HTERT RPE-1 (cell line): Measurements from ENCODE around the gene VPS18.
"Not testable (repeated sequence)": the region's sequence is repeated elsewhere in the genome, so short reads cannot be mapped to it uniquely, and the experiment has no call there.

Source experiments
- in situ Hi-C: fragments of 300-500 bp; cut with MboI; formaldehyde crosslinking; loops from 4 replicates; pipeline ENCODE4 v1.14.3; 2020; ENCODE audit warnings: low sequenced_read_pairs

Gene VPS18

GRCh38 chr15:40893733-40894680 lies at the start of gene VPS18:
VPS18 (plus strand) TSS chr15:40894450; CDS start chr15:40894769, 319 bp downstream.
- in situ Hi-C loops = no loop called here

DNA sequence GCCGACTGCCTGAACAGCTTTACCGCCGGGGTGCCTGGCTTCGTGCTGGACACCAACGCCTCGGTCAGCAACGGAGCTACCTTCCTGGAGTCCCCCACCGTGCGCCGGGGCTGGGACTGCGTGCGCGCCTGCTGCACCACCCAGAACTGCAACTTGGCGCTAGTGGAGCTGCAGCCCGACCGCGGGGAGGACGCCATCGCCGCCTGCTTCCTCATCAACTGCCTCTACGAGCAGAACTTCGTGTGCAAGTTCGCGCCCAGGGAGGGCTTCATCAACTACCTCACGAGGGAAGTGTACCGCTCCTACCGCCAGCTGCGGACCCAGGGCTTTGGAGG lies 49.6 kb upstream of the VPS18 start:
- in situ Hi-C loops = no loop called here

GRCh38 chr15:40845036-40845435 lies 49.2 kb upstream of the VPS18 start:
- in situ Hi-C loops = no loop called here

DNA sequence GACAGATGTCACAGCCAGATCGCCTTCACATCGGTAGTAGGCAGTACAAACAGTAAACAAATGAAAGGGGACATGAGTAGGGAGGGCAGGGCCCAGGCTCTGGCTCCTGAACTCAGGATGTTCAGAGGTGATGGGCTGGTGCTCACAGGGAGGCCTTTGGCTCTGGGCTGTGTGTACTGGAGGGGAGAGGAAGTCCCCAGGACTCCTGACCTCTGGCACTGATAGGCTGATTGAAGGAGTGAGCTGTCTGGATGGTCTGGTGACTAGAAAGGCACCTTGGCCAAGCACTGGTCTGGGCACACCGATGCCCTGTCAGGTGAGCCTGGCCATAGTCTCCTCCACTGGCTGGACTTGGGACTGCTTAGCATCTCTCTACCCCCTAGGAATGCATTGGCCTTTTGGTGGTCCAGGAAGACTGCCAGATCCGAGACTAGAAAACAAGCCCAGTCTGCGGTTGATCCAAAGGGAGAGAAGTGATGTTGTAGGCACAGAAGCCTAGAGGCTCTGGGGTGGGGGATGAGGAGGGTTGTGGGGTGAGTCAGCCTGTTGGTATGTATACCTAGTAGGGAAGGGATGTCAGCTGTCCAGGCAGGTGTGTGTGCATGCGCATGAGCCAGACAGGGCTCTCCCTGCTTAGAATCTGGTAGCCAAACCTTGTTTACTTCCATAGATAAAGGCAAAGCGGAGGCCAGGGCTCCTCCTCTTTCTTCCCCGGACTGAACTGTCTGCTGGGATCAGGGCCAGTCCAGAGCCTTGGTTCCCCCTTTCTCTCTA lies 48.6 kb upstream of the VPS18 start:
- in situ Hi-C loops = no loop called here

GRCh38 chr15:40846841-40847222 lies 47.4 kb upstream of the VPS18 start:
- in situ Hi-C loops = no loop called here

DNA sequence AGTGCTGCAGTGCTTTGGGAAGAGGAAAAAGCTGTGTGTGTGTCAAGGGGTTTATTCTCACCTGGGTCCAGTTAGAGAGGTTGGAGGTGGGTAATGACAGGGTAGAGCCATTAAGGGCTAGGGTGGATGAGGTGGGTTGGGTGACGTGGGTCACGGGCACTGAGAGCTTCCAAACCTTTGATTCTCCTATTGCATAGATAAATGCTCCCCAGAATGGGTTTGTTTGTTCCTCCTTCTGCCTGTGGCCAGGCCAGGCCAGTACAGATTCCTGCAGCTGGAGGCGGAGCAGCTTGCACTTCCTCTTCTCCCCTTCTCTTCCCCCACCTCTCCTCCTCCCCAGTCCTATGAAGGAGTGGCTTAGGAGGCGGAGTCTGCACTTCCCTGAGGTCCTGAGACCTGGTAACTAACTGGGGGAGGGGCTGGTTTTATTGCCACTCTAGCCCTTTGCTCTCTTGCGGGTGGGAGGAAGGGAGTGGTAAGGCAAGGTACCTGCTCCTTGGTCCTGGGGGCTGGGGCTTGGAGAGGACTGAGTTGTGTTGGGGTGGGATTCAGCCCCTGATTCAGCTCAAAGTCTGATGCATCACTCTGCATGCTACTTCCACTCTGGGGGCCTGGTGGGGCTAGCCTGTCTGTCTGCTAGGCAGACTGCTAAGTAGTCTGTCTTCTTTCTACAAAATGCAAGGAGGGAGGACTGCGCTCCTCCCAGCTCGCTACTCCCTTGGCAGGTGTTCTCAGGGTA lies 46.9 kb upstream of the VPS18 start:
- in situ Hi-C loops = no loop called here

- in situ Hi-C loops = no loop called here
Measured at GRCh38 chr15:40850576-40851112, 43.6 kb upstream of the VPS18 start.

GRCh38 chr15:40852529-40852928 lies 41.7 kb upstream of the VPS18 start:
- in situ Hi-C loops = no loop called here

DNA sequence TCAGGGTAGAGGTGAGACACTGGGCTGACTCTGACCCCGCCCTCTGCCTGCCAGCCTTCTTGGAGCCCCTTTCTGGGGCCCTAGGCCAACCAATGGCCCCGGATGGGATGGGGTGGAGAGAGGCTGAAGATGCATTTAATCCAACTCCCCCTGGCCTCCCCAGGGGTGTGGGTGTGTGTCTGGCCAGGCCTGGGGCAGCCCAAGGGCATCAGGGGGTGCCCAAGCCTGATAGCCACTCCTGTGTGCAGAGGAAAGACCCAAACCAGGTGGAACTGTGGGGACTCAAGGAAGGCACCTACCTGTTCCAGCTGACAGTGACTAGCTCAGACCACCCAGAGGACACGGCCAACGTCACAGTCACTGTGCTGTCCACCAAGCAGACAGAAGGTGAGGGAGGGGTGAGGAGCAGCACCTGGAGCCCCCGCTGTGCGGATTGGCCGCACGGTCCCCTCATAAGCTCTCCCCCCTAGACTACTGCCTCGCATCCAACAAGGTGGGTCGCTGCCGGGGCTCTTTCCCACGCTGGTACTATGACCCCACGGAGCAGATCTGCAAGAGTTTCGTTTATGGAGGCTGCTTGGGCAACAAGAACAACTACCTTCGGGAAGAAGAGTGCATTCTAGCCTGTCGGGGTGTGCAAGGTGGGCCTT lies 40.9 kb upstream of the VPS18 start:
- in situ Hi-C loops = no loop called here

GRCh38 chr15:40854161-40854560 lies 40.1 kb upstream of the VPS18 start:
- in situ Hi-C loops = no loop called here

DNA sequence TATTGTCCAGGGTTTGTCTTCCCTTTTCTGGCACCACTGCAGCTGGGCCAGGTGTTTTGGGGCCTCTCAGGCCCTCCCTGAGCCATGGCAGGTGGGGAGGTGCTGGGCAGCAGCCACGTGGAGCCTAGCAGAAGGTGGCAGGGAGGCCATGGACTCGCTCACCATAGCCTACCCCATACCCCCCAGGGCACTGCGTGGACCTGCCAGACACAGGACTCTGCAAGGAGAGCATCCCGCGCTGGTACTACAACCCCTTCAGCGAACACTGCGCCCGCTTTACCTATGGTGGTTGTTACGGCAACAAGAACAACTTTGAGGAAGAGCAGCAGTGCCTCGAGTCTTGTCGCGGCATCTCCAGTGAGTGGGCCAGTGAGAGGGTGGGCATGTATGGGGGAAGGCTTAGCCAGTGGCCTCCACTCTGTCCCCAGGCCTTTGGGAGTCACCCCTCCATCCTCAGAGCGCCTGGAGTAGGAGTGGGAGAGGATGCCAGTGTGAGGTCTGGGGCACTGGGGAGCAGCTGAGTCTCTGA lies 38.5 kb upstream of the VPS18 start:
- in situ Hi-C loops = no loop called here

DNA sequence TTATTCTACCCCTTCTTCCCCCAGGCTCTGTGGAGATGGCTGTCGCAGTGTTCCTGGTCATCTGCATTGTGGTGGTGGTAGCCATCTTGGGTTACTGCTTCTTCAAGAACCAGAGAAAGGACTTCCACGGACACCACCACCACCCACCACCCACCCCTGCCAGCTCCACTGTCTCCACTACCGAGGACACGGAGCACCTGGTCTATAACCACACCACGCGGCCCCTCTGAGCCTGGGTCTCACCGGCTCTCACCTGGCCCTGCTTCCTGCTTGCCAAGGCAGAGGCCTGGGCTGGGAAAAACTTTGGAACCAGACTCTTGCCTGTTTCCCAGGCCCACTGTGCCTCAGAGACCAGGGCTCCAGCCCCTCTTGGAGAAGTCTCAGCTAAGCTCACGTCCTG lies 37.5 kb upstream of the VPS18 start:
- in situ Hi-C loops = no loop called here

DNA sequence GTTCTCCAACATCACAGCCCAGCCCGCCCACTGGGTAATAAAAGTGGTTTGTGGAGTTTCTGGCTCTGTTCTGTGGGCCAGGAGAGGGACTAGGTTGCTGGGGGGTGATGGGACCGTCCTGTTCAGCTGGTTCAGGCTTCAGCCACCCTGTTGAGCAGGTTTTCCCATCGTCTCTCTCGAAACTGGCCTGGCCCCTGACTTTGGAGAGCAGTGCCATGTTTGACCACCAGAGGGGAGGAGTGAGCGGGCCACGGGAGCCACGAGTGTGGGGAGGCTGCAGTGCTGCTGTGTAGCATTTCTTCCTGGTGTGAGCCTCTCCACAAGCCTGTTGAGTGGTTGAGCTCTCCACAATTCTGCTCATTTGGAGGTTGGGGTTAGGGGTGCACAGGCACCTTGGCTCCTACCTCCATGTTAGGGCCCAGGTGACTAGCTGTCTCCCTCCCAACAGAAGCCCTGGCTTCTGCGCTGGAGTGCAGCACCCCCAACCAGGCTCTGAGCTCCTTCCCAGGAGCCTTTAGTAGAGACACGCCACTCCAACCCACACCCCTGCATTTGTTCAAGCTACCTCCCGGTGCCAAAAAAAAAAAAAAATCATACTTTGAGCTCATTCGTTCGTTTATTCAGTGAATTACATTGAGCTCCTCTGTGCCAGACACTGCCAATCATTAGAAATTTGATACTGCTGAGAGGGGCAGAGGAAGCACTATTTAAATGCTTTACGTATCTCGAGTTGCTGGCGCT lies 36.5 kb upstream of the VPS18 start:
- in situ Hi-C loops = no loop called here

- in situ Hi-C loops = no loop called here
Measured at GRCh38 chr15:40858706-40859105, 35.5 kb upstream of the VPS18 start.

- in situ Hi-C loops = no loop called here
Measured at GRCh38 chr15:40859206-40859851, 34.9 kb upstream of the VPS18 start.

GRCh38 chr15:40861147-40861546 lies 33.1 kb upstream of the VPS18 start:
- in situ Hi-C loops = not testable (repeated sequence)

DNA sequence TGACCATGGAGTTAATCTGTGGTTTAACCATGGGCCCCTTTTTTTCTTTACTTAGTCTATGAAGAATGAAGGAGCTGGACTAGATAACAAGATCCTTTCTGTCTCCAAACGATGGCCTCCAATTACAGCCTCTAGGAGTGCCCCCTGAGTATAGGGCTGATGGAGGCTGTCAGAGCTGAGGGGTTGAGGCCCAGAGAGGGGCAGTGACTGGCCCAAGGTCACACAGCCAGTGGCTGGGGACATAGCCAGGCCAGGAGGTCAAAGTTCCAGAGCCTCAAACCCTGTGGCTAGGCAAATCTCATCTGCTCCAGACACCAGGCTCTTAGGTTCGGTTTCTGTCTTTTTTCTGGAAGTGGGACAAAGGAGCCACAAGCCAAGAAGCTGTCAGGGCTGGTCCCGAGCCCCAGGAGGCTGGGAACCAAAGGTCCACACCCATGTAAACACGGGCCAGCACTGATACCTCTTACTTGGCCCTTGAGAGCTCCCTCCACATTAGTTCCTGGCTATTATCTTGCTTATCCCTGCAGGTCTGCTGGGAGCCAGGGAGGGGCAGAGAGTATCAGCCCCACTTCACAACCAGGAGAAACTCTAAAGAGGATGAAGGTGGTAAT lies 30.5 kb upstream of the VPS18 start:
- in situ Hi-C loops = no loop called here

GRCh38 chr15:40867199-40867598 lies 27.1 kb upstream of the VPS18 start:
- in situ Hi-C loops = no loop called here

GRCh38 chr15:40869686-40870085 lies 24.6 kb upstream of the VPS18 start:
- in situ Hi-C loops = no loop called here
